ENCODE measurements around the gene CERT1.

CERT1 gene

DNA sequence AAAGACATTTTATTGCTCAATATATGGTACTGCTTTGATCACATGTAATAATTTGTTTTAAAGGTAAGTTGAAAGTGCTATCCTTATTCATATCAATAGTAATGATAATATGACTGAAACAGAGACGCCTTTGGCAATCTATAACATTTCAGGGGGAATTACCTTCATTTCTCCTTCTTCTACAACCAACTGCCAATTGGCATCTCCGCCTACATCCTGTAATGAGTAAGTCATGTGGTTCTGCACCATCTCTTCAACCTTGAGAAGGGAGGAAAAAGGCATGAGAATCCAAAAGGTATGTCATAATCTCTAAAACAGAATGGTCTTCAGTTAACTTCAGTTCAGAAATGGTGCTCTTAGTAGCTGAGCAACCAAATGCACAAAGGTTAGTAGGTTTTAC, 122.0 kb downstream of the CERT1 start:
- no peak for DNase-seq (ENCODE audit: low spot score)

DNA sequence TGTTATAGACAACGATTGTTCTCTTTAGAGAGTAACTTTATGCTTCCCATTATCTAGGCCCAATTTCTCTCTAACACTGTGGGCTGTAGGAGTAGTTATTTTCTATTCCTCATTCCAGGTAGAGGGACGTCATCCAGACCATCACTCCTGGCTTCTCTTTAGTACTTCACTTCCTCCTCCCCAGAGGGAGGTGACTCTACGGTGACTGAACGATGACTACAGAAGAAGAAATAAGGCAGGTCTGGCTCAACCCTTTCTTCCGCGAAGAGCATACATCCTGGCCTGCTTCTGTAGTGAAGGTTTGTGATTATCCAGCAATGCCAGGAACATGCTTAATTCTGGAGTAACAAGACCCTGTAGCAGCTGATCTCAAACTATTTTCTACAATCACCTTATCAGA, 123.6 kb downstream of the CERT1 start:
- DNase-seq (ENCODE audit: low spot score) = no peak

DNA sequence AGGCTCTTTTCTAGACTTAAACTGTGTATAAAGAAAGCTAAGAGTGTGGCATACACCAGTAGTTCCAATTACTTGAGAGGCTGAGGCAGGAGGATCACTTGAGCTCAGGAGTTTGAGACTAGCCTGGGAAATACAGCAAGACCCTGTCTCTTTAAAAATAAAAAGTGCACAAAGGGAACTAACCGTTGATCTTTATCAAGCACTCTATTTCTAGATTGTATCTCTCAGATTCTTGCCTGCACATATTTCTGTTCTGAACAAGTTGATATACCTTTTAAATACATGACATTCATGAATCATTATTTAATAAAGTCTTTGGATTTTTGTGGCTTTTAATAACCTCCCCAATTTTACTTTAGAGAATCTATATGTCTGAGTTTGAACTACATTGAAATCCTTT, 127.2 kb downstream of the CERT1 start:
- no peak for DNase-seq (ENCODE audit: low spot score)

DNA sequence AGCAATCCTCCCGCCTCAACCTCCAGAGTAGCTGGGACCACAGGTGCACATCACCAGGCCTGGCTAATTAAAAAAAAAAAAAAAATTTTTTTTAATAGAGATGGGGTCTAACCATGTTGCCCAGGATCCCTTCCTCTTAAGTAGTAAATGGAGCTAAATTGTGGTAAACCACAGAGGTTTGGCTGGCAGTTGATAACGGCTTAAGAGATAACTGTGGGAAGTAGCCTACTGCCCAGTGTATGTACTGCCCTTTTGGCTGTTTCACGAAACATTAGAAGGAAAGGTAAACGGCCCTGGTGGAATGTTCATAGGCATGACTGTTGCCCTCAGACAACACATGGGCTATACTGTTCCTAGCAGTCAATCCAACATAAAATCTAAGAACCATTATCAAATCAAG, 130.0 kb downstream of the CERT1 start:
- DNase-seq (ENCODE audit: low spot score) = no peak

DNA sequence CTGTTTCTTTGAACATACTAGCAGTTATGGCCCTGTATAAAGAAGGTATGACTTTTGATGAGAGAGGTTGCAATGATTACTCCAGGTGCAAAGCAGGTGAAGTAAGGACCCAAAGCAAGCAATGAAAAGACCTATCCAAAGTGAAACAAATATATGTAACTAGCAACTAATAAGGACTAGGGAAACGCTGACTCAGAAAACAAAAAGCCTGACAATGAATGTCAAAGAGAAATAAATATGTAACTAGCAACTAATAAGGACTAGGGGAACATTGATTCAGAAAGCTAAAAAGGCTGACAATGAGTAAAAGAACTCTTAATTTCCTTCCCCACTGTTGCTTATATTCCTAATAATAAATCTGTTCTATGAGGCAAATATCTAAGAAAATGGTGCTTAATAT, 131.3 kb downstream of the CERT1 start:
- no peak for DNase-seq (ENCODE audit: low spot score)

DNA sequence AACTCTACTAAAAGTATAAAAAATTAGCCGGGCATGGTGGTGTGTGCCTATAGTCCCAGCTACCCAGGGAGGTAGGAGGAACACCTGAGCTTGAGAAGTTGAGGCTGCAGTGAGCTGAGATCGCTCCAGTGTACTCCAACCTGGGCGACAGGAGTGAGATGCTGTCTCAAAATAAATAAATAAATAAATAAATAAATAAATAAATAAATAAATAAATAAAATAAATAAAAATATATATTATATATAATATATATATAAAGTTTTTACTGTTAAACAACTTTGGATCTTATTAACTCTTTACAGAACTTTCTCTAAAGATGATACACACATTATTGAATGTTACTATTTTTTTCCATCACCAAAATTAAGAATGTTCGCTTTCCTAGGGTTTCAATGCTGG, 136.0 kb downstream of the CERT1 start:
- no peak for DNase-seq (ENCODE audit: low spot score)

DNA sequence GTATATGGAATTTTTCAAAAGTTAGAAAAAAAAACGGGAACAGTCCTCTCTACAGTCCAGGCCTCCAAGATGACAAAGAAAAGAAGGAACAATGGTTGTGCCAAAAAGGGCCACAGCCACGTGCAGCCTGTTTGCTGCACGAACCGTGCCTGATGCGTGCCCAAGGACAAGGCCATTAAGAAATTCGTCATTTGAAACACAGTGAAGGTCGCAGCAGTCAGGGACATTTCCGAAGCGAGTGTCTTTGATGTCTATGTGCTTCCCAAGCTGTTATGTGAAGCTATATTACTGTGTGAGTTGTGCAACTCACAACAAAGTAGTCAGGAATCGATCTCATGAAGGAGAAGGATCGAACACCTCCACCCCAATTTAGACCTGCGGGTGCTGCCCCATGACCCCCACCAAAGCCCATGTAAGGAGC, 137.0 kb downstream of the CERT1 start:
- no peak for DNase-seq (ENCODE audit: low spot score)

DNA sequence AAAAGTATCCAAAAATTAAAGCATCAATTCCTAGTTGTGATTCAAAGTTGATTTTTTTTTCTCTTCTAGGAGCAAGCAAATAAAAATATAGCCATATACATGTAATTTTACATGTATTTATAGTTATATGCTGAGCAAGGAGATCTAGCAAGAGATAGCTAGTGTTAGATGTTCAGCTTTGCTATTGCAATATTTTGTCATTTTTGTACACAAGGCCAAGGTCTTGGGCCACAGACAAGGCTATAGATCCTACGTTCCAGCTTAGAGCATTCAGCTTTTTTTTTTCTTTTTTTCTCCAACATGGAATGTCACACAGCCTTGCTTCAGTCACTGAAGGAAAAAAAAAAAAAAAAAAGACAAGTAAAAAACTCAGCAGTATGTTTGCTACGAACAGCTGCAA, 137.6 kb downstream of the CERT1 start:
- DNase-seq (ENCODE audit: low spot score) = no peak

DNA sequence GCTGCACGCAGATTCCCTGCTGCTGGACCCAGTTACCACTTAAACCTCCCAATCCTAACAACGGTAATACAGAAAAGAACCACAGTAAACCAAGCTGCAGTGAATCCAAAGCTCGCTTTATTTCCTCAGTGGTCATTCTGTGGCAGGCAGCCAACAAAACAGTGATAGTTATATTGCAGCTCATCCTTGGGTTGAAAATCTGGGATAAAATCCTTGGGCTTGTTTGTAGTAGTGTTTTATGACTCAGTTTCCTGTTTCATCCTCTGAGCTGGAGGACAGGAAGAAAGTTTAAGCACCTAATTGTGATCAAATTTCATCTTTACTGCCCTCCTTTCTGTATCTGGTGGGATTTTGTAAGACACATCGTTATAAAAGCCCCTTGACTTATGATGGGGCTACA, 143.0 kb downstream of the CERT1 start:
- DNase-seq (ENCODE audit: low spot score) = no peak

DNA sequence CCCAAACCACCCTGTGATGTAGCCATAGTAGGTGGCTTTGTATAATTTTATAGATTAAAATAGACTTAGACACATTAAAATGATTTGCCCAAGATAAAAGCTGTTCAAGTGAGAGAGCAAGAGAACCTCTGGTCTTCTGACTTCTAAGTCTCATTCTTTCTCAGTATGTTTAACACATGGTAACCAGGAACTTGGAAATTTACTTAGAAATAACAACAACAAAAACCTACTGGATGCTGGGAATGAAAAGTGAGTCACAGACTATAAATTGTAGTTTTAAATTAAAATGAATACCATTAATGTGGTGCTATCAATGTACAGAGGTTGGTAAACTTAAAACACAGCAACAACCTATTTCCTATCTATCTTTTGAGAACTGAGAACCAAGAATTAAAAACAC, 144.0 kb downstream of the CERT1 start:
- no peak for DNase-seq (ENCODE audit: low spot score)

DNA sequence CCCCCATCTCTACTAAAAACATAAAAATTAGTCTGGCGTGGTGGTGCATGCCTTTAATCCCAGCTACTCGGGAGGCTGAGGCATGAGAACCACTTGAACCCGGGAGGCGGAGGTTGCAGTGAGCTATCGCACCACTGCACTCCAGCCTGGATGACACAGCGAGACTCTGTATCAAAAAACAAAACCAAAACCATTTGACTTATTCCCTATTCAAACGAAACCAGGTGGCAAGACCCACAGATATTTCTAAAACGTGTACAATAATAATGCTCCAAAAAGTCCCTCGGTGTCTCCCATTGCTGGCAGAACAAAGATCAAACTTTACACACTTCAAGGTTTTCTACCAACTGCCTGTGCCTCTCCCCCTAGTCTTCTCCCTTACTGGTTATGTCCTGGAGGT, 144.6 kb downstream of the CERT1 start:
- DNase-seq (ENCODE audit: low spot score) = no peak

DNA sequence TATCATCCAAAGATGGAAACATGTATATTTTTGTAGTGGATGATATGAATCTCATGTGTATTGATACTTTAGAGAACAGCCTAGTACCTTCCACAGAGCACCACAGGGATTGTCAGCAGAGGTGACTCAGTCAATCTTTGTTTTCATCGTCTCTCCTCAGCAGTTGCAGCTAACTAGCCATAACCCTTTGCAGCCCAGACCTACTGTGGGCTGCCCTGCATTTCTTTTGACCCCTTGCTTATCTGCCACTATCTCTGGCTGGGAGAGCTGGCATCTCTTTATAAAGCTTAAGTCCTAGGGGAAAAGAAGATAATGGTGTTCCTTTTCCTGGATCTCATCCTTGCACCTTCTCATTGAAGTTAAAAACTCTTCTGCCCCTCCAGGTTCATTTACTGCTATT, 145.7 kb downstream of the CERT1 start:
- no peak for DNase-seq (ENCODE audit: low spot score)

DNA sequence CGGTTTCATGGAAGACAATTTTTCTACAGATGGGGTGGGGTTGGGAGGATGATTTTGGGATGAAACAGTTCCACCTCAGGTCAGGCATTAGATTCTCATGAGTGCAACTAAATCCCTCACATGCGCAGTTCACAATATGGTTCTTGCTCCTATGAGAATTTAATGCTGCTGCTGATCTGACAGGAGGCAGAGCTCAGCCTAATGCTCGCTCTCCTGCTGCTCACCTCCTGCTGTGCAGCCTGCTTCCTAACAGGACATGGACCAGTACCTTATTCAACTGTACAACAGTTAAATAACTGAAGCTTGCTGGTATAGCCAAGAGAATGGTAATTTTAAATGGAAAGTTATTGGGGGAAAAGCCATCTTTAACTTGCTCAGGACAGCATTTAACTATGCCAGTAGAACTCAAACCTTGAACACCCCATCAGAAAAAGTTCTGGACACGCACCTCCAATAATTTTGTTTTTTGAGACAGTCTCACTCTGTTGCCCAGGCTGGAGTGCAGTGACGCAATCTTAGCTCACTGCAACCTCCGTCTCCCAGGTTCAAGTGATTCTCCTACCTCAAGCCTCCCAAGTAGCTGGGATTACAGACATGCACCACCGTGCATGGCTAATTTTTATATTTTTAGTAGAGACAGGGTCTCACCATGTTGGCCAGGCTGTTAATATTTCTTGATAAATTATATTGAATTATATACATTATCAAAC, 146.7 kb downstream of the CERT1 start:
- no peak for DNase-seq (ENCODE audit: low spot score)

DNA sequence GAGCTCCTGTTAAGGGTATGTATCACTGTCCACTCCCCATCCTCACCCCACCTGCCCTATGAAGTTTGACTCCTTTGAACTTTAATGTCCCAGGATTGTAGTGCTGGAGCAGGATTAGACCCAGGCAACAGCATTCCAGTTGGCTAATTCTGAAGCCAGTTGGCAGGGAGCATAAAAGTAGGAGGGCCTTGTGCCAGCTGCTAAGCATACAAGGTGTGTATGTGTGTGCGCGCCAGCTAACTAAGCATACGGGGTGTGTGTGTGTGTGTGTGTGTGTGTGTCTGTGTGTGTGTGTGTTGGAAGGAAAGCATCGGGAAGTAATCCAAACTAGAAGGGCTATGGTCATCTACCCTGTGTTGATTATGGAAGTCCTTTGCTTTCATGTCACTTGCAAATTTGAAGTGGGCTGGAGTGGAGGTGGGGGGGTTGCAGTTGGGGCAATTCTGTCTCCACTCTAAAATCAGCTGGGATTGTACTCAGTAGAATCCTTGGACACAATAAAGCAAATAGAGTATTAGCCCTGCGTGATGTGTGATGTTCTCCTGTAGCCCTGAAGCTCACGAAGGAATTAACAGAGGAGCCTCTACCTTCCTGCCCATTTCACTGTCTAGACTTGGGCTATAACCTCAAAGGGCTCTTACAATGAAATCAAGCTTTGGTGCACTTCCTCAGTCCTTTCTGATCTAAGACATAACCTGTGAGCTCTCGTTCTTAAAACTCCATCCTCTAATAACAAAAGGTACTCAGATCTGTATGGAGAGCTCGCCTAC, 147.5 kb downstream of the CERT1 start:
- no peak for DNase-seq (ENCODE audit: low spot score)

DNA sequence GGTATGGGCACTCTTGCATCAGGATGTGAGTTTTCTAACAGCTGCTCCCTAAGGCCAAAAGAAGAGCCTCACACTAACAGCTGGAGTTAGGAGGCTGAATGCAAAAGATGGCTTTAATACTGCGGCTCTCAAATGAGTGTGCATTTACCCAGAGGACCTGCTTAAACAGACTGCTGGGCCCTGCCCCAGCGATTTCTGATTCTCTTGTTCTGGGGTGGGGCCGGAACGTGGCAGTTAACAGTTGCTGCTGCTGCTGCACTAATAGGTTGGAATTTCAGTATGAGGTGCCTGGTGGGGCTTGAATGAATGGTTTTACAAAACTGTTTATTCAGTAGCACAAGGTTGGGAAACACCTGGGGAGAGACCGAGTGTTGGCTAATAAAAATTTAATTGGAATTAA, 148.3 kb downstream of the CERT1 start:
- no peak for DNase-seq (ENCODE audit: low spot score)

DNA sequence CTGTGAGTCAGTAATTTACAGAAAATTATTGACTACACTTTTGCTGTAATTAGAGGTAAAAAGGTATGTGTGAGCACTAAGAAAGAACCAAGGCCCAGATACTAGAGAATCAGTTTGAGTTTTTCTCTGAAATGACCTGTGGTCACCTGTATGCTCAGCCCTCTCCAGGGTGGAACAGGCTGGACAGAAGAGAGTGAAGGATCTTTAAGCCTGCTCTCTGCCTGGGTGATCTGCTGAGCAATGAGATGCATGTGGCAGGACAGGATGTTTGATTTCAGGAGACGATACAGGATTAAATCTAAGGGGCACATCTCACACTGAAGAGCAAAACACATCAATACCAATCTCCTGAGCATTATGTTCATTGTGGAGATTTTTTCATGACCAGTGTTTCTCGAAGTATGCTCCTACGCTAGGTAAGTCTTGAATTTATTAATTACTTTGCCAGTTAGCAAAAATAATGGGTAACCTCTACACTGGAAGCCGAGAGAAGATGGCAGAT, 148.9 kb downstream of the CERT1 start:
- no peak for DNase-seq (ENCODE audit: low spot score)

DNA sequence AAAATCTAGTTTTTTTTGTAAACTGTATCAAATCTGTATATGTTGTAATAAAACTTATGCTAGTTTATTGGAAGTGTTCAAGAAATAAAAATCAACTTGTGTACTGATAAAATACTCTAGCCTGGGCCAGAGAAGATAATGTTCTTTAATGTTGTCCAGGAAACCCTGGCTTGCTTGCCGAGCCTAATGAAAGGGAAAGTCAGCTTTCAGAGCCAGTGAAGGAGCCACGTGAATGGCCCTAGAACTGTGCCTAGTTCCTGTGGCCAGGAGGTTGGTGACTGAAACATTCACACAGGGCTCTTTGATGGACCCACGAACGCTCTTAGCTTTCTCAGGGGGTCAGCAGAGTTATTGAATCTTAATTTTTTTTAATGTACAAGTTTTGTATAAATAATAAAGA, 150.1 kb downstream of the CERT1 start:
- no peak for DNase-seq (ENCODE audit: low spot score)

DNA sequence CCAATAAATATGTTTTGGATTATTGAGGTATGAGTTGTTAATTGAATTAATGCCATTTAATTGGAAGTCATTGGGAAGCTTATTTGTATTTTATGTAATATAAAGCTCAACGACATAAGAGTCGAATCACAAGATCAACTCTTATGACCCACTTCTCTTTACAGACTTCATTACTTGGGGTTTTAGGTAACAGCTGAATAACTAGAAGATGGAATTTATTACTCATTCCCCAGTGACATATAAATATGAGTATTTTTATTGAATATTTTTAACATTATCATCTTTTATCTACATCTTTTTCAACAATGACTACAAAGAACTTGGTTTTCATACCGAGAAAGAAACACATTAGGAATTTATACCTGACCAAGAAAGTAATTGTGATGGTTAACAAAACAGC, 153.3 kb downstream of the CERT1 start:
- no peak for DNase-seq (ENCODE audit: low spot score)

DNA sequence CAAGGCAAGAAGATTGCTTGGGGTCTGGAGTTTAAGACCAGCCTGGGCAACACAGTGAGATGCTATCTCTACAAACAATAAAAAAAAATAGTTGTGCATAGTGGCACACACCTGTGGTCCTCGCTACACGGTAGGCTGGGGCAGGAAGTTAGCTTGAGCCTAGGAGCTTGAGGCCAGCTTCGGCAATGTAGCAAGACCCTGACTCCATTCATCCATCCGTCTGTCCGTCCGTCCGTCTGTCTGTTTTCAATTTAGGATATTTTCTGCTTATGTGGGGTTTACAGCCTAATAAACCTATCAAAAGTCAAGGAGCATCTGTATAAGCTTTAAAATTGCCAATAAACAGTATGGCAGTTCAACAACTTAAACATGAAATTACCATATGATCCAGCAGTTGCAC, 154.7 kb downstream of the CERT1 start:
- DNase-seq (ENCODE audit: low spot score) = no peak

DNA sequence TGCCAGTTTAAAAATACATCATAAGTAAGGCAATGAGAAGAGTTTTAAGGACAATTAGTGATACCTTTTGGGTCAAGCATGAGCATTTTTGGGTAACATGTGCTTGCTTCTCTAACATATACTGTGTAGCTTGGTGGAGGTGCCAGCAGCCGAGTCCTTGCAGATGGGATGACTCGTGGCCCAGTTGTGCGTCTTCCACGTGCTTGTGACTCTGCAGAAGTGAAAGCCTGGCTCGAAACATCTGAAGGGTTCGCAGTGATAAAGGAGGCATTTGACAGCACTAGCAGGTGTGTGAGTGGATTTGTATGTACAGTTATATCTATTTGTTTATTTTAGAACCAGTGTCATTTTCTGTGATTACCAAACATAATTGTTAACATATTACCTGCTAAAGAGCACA, 156.2 kb downstream of the CERT1 start:
- no peak for DNase-seq (ENCODE audit: low spot score)

DNA sequence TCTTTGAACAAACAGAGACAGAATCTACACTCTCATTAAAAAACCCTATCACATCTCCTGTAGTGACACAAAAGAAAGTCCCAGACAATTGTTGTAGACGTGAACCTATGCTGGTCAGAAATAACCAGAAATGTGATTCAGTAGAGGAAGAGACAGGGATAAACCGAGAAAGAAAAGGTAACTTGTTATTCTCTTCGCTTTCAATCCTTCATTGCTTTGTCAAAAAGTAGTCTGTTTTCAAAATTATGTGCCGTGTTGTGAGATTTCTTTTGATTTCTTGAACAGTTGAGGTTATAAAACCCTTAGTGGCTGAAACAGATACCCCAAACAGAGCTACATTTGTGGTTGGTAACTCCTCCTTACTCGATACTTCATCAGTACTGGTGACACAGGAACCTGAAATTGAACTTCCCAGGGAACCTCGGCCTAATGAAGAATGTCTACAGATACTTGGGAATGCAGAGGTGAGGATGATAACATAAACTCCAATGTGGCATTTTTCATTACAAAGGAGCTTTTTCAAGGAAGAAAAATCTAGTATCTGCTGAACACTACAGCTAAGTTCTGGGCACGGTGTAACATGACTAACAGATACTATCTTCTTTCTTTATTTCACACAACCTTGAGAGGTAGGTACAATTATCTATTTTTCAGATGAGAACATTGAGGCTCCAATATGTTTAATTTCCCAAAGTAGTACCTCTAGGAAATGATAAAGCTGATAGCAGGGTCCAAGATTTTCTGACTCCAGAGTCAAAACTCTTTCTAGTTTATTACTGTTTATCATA, 160.1 kb downstream of the CERT1 start:
- no peak for DNase-seq (ENCODE audit: low spot score)

DNA sequence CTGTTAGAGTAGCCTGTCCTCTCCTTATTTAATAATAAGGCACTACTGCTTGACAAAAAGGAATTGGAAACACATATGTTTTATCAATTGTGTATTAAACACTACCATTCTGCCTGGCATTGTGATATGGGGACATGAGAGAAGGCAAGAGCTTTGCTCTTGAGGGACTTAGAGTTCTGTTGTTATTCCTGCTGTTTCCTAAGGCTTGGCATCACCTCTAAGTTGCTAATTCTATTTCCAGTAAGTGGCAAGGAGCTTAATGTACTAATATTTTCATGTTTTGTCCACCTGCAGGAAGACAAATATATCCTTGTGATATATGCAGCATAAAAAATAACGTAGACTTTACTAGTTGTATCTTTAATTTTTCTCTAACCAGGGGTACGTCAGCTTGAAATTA, 161.8 kb downstream of the CERT1 start:
- no peak for DNase-seq (ENCODE audit: low spot score)

DNA sequence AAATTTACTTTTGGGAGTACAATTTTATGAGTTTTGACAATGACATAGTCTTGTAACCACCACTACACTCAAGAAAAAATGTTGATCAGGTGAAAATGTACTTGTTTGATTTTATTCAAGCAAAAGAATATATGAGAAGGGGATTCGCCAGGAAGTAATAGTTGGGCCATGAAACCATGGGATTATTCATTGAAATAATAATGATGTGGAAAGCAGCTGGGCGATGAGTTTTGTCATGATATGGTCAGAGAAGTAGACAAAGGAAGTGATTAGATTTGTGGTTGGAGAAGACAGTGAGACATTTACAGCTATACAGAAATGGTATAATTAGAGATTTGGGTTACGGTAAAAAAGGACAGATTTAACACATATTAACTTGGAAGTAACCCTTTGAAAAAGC, 163.2 kb downstream of the CERT1 start:
- DNase-seq (ENCODE audit: low spot score) = no peak

Measured in HuH-7 (cell line).